ENCODE results near the gene SLC18A2. TPM values are rescaled to one million over a fixed set of nuclear protein-coding genes. Genes with fewer than 3 reads are reported as not detected.

Gene SLC18A2
- total RNA-seq, 1 donor from 2014 or later: 1.5 TPM

GRCh38 chr10:117249493-117250093, 8.7 kb downstream of the SLC18A2 start:
- TF ChIP-seq CTCF (IDR thresholded peaks at IDR 0.05; ENCODE audit: insufficient read depth, low read length, poor library complexity, severe bottlenecking): no peak
- no peaks in the 10 kb centered on the region for H3K27me3 ChIP-seq (ENCODE audit: control insufficient read depth, insufficient read depth, low read length)
- DNase-seq (ENCODE audit: low read depth): peak; percentile 59

DNA sequence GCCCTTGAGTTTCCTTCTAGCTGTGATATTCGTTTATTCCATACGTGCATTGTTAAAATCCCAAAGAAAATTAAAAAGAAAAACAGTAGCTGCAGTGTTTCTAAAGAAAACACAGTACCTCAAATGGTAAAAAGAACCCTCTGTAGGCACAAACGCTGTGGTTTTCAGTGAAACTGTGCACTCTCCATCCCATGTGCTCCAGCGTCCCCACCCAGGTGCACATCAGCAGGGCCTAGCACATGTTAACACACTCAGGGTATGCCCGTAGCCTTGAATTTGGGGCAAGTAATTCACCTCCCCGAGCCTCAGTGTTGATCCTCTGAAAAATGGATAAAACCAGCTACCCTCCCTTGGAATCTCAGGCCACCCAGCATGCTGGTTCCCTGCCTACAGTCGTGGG, 9.5 kb downstream of the SLC18A2 start:
- no peak for TF ChIP-seq CTCF (IDR thresholded peaks at IDR 0.05; ENCODE audit: insufficient read depth, low read length, poor library complexity, severe bottlenecking)

More at GRCh38 chr10:117249493-117250093, 8.7 kb downstream of the SLC18A2 start:
- Histone ChIP-seq H3K36me3 (ENCODE audit: control insufficient read depth, insufficient read depth, low read length) (no peaks in the 10 kb centered on the region), H3K4me3 (ENCODE audit: low read depth, low read length) (no peak overlapping the region)

GRCh38 chr10:117253908-117254307, 13.0 kb downstream of the SLC18A2 start:
- DNase-seq (ENCODE audit: low read depth): no peak
- no peak overlapping the region for H3K4me3 ChIP-seq (ENCODE audit: low read depth, low read length)
- TF ChIP-seq CTCF (IDR thresholded peaks at IDR 0.05; ENCODE audit: insufficient read depth, low read length, poor library complexity, severe bottlenecking): no peak
- H3K27me3 ChIP-seq (ENCODE audit: control insufficient read depth, insufficient read depth, low read length): no peaks in the 10 kb centered on the region
- H3K36me3 ChIP-seq (ENCODE audit: control insufficient read depth, insufficient read depth, low read length): no peaks in the 10 kb centered on the region

More for the DNA sequence above, 9.5 kb downstream of the SLC18A2 start:
- Histone ChIP-seq H3K4me3 (ENCODE audit: low read depth, low read length) (no peak overlapping the region), H3K27me3 (ENCODE audit: control insufficient read depth, insufficient read depth, low read length) (no peaks in the 10 kb centered on the region), H3K36me3 (ENCODE audit: control insufficient read depth, insufficient read depth, low read length) (no peaks in the 10 kb centered on the region)
- no peak for DNase-seq (ENCODE audit: low read depth)

DNA sequence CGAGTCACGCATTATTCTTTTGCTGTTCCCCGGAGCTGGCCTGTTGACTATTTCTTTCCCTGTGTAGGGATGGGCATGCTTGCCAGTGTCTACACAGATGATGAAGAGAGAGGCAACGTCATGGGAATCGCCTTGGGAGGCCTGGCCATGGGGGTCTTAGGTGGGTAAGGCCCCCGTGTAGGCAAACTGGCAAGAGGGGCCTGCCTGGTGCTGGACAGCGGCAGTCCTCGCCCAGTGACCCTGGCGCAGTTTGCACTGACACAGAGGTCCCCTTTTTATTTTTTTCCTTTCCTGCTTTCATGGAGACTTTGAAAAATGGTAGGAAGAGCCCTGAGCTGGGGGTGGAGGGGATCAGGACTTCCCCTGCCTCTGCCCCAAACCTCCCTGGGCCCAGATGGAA, 13.4 kb downstream of the SLC18A2 start:
- Histone ChIP-seq H3K36me3 (ENCODE audit: control insufficient read depth, insufficient read depth, low read length) (no peaks in the 10 kb centered on the region), H3K4me3 (ENCODE audit: low read depth, low read length) (no peak overlapping the region)

DNA sequence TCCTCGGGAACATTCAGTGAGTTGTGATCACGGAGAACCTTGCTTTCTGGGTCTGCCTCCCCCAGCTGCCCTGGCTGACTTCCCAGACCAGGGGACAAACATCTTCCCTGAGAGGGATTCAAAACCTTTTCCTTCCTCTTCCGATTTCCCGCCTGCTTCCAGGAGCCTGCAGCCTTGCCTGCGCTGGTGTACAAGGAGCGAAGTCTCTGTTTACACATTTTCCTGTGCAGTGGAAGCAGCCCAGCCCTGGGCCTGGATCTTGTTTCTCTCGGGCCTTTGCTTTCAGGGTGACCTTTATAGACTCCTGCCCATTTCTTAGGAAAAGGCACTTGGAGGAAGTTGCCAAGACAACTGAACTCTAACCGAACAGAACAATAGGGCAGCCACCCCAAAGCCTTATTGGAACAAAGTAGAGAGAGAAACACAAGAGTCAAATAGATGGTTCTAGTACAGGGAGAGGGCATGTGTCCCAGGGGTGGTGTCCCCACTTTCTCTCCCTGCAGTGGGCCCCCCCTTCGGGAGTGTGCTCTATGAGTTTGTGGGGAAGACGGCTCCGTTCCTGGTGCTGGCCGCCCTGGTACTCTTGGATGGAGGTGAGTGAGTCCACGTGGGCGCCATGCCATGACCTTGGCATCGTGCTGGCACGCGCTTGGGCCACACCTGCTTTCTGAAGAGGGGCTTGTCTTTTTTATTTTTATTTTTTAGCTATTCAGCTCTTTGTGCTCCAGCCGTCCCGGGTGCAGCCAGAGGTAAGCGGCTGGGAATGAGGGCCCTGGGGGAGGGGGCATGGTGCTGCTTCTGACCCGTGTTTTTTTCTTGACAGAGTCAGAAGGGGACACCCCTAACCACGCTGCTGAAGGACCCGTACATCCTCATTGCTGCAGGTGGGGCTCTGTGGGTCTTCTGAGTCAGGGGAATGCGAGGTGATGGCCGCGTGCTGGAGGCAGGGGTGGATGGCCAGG, 14.1 kb downstream of the SLC18A2 start:
- no peak overlapping the region for H3K4me3 ChIP-seq (ENCODE audit: low read depth, low read length)
- no peak for TF ChIP-seq CTCF (IDR thresholded peaks at IDR 0.05; ENCODE audit: insufficient read depth, low read length, poor library complexity, severe bottlenecking)
- H3K36me3 ChIP-seq (ENCODE audit: control insufficient read depth, insufficient read depth, low read length): no peaks in the 10 kb centered on the region
- no peak for DNase-seq (ENCODE audit: low read depth)
- no peaks in the 10 kb centered on the region for H3K27me3 ChIP-seq (ENCODE audit: control insufficient read depth, insufficient read depth, low read length)

More for the DNA sequence above, 13.4 kb downstream of the SLC18A2 start:
- no peaks in the 10 kb centered on the region for H3K27me3 ChIP-seq (ENCODE audit: control insufficient read depth, insufficient read depth, low read length)
- no peak for TF ChIP-seq CTCF (IDR thresholded peaks at IDR 0.05; ENCODE audit: insufficient read depth, low read length, poor library complexity, severe bottlenecking)
- no peak for DNase-seq (ENCODE audit: low read depth)
